GM18526 (cell line): Measurements from ENCODE around the gene PPP1R13L.

ENCODE experiments used
- POLR2A ChIP-seq: IDR thresholded peaks from 3 replicates; pipeline ENCODE4 v1.6.1; 2011; ENCODE audit not compliant: insufficient read length; ENCODE audit errors: extremely low read depth

PPP1R13L gene

DNA sequence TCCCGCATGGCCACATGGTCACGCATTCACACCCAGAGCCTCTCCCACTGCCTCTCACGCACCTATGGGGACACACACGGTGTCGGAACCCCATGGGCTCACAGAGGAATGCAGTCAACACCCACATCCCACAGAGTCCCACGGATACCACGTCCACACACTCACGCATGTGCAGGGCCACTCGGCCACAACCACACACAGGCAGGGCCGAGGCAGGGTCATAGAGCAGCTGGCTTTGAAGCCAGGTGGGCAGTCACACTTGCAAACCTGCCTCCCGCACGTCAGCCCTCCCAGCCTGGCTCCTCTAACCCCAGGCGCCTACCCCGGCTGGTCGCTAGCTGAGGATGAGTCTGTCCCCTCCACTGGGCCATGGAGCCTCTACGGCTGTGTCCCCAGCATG, 42.6 kb downstream of the PPP1R13L start:
- TF ChIP-seq POLR2A = no peak

DNA sequence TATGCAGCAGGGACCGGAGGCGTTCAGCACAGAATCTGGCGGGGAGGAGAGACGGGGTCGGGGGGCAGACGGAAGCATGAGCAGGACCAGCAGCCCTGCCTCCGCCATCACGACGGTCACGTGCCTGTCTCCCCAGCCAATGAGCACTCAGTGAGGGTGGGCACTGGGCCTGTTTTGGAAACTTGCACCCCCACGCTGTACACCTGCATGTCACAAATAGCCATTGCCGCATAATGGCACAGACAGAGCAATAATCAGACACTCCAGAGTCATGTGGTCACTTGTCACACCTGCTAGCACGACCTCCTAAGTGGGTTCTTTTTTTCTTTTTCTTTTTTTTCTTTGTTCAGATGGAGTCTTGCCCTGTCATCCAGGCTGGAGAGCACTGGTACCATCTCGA, 43.3 kb downstream of the PPP1R13L start:
- no peak for TF ChIP-seq POLR2A

DNA sequence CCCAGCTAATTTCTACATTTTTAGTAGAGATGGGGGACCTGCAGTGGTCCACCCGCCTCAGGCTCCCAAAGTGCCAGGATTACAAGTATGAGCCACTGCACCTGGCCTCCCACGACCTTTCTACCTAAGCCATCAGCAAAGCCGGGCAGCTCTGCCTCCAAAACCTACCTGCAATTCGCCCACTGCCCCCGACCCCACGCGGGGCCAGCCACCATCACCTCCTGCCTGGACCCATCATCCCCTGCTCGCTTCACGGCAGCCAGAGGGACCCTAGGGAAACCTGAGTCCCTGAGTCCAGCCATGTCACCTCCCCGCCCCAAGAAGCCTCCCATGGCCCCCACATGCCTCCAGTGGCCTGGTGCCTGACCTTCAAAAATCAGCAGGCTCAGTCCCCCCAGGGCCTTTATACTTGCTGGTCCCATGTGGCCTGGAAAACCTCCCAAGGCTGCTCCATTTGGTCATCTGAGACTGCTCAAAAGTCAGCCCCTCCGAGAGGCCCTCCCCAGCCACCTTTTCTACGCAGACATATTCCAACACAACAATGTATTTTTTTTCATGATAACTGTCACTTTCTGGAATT, 46.6 kb downstream of the PPP1R13L start:
- TF ChIP-seq POLR2A = no peak

DNA sequence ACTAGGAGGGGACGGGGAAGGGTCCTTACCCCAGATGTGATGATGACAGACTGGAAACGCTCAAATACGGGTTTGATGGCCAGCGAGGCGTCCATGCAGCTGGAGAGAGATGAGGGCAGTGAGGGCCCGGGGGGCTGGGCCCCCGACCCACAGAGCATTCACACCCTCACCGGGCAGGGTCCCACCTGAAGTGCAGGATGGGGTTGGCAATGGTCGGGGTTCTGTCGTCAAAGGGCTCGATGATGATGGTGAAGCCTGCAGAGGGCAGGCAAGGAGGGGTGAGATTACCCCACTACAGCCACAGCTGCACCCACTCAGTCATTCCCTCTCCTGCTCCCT, 47.5 kb downstream of the PPP1R13L start:
- TF ChIP-seq POLR2A = no peak

DNA sequence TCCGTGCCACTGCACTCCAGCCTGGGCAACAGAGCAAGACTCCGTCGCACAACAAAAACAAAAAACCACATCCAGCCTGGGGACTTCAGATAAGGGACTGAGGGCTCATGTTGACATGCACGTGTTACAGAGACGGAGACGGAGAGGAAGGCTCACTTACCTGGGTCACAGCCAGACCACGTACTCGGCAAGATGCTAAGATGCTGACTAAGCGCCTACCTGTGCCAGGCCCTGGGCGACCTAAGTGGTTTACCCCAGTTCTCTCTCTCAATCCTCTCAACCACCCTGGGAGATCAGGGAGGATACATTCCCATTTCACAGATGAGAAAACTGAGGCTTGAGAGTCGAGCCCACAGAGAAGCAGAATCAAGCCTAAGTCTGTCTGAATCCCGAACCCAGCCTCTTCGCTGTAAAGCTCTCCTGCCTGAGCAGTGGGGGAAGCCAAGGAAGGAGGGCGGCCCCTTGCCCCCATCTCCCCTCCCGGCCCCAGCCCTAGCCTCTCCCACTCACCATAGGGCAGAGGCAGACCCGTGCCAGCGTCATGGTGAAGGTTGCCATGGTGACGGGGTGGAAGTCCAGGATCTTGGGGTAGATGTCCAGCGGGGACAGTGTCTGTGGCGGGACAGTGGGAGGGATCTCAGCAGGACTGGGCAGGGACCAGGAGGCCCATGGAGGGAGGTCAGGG, 48.0 kb downstream of the PPP1R13L start:
- TF ChIP-seq POLR2A = no peak

DNA sequence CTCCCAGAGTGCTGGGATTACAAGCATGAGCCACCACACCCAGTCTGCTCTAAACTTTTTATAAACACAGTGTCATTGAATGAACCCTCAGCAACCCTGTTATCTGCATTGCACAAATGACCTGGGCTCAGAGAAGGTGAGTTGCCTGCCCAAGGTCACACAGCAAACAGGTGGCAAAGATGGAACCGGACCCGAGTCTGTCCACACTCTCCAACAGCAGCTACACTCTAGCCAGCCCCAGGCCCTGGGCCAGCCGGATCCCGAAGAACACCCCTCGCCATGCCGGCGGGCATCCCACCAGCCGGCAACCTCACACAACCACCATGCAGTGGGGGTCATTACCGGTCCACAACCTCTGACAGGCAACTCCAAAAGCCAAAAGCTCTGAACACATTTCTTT, 49.0 kb downstream of the PPP1R13L start:
- no peak for TF ChIP-seq POLR2A

DNA sequence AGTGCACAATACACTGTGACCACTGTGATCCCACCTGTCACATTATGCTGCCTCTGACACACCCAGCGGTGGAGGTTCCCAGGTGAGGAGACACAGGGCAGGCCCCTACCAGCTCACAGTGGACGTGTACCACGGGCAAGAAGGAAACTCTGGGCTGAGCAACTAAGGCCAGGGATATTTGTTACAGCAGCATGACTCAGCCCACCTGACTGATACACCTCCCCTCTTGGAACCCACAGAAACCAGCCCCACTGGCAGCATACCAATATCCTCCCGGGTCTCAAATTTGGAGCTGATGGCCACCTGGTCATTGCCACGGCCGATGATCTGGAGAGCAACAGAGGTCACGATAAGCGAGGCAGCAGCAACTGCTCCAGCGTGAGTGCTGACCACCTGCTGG, 49.5 kb downstream of the PPP1R13L start:
- TF ChIP-seq POLR2A = no peak

DNA sequence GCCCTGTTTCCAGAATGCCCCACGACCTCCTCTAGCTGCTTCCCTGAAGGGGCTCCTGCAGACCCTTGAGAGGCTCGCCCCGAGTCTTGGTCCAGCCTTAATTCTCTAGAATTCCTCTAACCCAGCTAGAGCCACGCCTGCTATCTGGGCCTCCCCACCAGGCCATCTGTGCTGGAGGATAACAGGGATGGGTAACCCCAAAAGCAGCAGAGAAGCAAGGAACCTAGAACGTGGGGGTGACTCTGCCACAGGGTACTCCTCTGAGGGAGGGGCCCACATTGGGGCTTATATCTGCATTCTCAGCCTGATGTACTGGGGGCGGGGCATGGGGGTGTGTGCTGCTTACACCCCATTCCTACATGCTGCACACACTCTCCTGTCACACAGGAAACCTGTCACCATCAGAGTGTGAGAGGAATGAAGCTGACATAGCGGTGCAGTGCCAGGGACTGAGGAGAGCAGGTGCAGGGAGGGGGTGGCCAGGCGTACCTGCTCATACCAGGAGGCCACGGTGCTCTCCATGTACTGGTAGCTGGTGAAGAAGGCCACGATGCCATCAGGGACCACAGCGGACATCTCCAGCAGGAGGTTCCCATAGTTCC, 50.5 kb downstream of the PPP1R13L start:
- TF ChIP-seq POLR2A = no peak

DNA sequence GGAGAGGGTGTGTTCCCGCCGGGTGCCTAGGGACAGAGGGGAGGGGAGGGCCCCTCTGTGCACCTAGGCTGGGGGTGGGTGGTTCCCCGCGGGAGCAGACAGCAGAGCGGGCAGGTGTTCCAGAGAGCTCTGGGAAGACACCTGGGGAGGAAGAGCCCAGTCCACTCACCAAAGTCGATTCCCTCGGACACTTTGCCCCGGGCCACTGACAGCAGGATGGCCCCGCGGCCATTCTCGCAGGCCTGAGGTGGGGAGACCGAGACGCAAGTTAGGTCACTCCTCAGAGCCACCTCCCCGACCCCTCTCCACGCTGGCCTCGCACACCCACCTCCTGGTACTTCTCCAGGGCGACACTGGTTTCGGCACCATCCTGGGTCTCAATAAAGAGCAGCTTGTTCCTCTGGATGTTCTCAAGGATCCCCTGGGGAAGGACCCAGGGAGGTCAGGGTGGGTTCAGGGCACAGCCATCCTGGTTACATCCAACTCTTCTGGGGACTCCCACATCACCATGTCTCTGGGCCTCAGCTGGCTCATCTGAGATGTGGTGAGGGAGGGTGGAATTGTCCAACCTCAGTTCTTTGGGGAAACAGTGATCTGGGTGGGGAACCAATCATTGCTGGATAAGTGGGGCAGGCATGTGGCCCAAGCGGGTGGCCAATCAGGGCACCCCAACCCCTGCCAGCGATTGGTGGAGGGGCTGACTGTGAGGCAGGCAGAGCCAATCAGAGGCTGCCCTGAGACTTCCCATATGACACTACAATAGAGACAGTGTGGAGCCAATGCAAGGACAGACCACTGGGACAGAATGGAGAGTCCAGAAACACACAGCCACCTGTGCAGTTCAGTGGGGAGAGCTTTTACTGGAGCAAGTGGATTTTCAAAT, 51.7 kb downstream of the PPP1R13L start:
- no peak for TF ChIP-seq POLR2A

DNA sequence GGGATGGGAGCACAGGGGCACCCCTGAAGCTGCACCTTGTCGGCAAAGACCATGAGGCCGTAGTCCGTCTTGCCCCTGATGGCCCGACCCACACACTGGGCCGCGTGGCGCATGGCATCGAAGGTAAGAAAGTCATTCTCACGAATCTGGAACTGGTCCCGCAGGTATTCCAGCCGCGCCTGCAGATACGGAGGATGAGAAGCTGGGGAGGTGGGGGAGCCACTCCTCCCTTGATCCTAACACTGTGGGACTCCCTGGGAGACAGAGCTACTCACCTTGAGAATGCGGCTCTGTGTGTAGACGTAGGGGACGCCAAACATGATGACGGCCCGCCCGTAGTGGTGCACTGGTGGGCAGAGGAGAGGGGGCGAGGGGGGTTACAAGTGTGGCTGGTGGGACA, 52.4 kb downstream of the PPP1R13L start:
- TF ChIP-seq POLR2A = no peak

DNA sequence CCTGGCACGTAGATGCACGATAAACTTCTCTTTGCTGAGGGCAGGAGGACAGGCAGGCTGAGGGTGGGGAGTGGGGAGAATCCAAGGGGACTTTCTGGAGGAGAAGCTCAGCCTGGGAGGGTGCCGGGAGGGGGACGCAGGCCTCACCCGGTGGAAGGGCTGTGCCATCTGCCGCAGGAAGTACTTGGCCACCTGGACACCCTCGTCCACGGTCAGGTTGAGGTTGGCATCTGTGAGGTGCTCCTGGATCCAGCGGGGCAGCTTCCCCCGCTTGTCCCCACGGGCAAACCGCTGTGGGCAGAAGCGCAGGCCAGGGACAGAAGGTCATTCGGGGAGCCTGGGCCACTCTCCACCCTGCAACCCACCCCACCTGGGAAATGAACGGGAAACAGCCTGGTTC, 52.8 kb downstream of the PPP1R13L start:
- TF ChIP-seq POLR2A = no peak

DNA sequence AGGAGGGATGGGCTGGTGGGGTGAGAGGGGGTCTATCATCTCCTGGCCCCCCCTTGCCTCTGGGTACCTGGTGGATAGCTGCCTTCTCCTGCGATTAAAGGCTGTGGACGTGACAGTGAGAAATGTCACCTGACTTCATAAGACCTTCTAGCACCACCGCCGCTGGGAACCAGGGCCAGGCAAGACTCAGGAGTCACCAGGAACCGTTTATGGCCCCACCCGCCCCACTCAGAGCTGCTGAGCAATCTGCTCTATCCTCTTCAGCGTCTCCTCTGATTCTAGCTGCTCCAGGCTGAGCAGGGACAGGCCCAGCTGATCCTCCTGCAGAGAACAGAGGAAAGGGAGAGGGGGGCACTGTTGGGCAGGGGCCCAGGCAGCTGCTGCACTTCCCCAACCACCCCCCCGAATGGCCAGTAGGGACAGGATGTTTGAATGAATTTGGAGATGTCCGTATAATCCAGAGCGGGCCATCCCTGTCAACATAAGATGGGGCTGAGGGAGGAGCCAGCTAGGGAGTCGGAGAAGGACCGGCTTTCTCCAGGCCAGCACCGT, 53.4 kb downstream of the PPP1R13L start:
- no peak for TF ChIP-seq POLR2A

DNA sequence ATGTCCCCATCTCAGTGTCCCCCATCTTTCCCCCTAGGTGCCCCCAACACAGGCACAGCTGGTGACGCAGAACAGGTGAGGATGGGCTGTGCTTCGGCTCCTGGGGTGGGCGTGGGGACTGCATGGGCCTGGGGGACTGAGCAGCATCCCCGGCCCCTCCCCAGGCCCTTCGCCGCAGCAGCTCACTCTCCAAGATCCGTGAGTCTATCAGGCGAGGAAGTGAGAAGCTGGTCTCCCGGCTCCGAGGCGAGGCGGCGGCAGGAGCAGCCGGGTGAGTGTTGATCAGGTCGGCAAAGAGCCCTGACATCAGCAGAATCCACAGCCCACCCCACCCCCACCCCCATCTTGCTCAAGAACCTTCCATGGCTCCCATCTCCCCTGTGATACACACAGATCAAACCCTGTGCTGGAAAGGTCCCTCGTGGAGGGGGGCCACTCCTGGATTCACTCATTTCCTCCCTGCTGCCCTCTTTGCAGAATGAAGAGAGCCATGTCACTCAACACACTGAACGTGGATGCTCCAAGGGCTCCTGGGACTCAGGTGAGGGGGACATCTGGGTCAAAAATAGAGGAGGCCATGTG, 54.3 kb downstream of the PPP1R13L start:
- no peak for TF ChIP-seq POLR2A

DNA sequence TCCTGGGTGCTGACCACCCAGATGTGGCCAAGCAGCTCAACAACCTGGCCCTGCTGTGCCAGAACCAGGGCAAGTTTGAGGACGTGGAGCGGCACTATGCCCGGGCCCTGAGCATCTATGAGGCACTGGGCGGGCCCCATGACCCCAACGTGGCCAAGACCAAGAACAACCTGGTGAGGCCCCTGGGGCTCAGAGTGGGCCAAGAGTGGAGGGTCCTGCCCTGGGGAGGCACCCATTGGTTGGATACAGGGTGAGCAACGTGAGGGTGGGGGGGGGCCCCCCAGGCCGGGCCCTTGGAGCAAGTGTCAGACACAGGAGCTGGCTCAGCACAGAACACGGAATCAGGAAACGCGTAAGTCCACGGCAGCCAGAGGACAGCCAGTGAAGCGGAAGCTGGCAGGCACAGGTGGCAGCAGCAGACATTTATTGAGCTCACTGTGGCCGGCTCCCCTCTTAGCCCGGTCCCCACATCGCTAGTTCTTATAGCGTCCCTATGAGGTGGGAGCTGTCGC, 55.4 kb downstream of the PPP1R13L start:
- no peak for TF ChIP-seq POLR2A

DNA sequence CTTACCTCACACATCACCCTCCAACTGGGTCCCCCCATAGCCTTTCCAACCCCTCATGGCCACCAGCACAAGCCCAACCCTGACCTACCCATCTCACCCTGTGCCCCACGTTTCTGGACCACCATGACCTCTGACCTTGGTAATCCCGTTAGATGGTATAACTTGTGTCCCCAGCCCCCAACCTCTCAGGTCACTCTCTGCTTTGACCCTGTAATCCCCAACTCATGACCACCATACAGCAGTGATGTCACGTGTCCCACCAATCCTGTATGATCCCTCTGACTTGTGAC, 55.8 kb downstream of the PPP1R13L start:
- TF ChIP-seq POLR2A = no peak
